ENCODE data around the gene PRR5L.

Gene PRR5L

DNA sequence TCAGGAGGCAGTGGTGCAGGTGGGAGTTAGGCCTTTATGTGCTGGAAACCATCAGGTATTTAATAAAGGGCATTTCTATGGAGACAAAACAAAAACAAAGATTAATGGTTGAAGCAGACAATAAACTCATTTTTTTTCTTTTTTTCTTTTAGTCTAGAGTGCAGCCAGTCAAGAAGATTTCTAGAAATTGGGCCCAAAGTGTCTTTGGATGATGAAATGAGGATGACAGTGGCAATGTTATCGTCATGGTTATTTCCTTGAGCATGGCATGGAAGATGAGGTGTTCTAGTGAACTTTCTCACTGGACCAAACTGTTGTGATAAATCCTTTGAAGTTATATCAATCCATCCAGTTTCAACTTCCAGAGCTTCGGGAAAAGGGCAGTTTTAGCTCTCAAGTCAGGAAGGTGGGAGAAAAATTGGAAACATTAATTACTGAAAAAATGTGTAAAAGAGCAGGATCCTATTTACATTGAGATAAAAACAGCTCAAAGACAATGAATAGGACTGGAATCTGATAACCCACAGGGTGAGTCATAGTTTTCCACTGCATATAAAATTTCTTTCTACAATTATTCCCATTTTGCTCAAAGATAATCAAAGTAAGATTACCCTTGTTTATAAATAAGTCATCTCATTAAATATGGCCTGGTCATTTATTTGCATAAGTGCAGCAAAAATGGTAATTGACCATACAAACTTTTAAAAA, 33.0 kb downstream of the PRR5L start:
- no peak for DNase-seq

DNA sequence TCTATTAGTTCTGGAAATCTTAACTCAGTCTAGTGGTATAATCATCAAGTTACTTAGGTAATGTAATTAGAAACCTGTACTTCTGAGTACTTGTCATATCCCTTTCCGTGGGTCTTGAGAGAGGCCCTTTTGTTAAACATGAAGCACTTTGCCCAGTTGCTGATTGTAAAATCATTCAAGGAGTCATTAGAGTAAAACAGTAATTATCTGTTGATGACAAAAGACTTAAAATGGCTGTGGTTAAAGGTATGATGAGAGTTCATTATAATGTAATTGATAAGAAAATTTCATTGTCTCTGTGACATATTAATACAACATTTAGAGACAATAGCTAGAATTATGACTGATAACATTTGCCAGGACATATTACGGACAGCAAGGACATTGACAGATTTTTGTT, 34.3 kb downstream of the PRR5L start:
- DNase-seq = no peak

DNA sequence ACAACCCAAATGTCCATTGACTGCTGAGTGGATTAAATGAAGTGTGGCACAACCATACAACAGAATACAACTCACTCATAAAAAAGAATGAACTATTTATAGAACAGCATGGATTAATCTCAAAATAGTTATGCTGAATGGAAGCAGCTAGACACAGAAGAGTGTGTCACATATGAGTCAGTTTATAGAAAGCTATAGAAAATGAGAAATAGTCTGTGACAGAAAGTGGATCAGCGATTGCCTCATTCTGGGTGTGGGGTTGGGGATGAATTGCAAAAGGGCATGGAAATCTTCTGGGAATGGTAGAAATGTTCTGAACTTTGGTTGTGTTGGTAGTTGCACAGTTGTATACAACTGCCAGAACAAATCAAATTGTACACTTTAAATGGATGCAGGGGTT, 37.4 kb downstream of the PRR5L start:
- peak; percentile 64 for DNase-seq

DNA sequence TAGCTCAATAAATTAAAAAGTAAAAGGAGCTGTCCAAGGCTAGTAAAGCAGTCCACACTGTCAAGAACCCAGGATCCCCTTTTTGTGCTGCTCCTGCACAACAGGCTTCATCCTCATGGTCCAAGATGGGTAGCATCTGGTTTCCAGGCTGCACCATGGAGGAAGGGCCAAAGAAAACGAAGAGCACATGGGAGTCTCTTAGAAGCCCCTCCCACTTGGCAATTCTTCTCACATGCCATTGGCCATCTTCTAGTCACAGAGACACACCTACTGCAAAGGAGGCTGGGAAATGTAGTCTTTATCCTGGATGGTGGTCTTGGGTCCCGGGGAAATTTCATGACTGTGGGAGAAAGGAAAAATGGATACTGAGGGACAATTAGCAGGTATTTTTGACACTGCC, 37.8 kb downstream of the PRR5L start:
- DNase-seq = peak; percentile 69

DNA sequence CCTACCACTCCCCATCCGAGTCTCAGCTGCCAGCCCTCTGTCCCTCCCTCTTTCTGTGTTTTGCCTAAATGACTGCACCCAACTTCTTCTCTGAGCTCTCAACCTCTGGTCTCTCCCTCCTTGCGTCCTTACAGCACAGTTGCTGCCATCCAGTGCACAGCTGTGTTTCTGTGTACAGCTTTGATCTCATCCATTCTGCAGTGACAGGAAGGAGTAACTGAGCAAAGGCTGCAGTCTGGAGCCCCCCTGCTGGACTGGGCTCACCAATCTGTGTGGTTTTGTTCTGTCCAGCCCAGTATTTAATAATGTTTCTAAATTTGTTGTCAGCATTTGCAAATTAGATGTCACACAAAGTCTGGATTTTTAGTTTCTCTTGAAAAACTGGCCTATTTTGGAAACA, 43.8 kb downstream of the PRR5L start:
- no peak for DNase-seq

DNA sequence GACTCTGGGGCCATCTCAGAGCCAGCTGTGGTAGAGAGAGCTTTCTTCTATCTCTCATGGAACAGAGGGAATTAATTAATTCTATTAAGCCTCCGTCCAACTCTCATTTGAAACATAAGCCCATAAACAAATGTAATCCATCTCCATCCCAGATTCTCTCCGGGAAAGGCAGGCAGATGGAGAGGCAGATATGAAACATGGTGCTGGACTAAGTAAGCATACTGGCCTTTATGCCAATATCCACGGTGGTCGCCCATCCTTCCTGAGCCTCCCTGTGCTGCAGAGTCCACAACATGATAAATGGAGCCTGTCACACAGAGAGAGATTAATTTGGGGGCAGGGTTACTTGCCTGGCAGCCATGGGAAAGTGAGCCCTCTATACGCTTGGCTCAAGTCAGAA, 44.8 kb downstream of the PRR5L start:
- no peak for DNase-seq

DNA sequence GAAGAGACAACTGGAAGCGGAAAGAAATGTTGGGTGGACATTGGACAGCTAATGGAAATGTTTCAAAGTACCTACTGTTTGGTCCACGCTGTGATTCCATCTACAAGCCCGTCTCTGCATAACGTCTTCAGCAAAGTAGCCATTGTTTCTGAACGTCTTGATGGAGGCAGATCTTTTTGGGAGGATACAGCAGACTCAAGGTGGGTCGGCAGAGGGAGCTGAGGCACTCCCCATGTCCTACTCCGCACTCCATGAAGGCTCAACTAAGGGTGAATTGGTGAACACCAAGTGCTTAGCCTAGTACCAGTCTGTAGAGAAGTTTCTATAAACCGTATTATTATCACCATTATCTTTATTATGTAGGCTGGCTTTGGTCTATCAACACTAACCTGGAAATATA, 45.8 kb downstream of the PRR5L start:
- DNase-seq = no peak

DNA sequence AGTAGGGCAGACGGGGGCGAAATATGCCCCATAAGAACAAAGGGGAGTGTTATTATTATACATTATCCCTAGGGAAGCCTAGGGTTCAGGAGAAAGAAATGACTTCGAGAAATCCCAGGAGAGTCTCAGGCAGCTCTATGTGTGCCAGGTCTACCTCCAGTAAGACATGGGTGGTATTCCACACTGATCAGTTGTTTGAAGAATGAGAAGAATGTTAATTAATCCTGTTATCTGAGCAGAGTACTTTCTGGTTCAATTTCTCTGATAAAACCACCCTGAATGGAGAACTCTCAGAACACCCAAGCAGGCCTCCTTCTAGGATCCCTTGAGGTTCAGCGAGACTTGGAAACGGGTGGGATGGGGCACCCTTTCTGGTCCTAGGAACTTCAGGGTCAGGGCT, 46.2 kb downstream of the PRR5L start:
- no peak for DNase-seq

DNA sequence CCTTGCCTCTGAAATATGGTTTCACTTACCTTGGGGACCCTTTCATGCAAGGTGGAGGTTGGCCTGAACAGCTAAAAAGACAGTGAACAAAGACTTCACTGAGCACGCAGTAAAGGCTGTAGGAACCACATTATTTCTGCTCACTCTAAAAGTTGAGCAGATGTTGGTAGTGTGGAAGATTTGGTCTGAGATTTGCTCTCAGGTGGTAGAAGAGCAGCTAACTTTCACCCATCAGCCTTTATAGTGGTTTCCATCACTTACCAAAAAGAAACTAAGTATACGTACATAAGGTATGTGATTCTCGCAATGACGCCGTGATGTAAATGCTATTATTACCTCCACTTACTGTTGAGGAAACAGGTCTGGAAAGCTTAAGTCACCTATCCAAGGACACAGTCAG, 47.3 kb downstream of the PRR5L start:
- no peak for DNase-seq

DNA sequence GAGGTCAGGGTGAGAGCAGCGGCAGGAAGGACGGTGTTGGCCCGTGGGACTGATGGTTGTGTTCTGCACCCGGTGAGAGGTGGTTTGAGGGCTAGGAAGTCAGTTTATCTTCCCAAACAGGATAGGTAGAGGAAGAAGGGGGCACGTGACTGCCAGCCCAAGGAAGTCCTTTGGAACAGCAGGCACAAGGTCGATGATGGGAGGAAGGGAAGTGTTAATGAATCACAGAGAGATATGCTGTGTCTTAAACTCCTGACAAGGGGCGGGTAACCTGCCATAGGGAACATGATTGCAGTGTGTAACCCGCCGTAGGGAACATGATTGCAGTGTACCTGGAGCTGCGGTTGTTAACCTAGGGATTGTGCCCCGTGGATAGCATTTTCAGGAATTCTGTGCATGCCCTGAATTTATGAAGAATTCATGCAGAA, 49.0 kb downstream of the PRR5L start:
- DNase-seq = no peak

DNA sequence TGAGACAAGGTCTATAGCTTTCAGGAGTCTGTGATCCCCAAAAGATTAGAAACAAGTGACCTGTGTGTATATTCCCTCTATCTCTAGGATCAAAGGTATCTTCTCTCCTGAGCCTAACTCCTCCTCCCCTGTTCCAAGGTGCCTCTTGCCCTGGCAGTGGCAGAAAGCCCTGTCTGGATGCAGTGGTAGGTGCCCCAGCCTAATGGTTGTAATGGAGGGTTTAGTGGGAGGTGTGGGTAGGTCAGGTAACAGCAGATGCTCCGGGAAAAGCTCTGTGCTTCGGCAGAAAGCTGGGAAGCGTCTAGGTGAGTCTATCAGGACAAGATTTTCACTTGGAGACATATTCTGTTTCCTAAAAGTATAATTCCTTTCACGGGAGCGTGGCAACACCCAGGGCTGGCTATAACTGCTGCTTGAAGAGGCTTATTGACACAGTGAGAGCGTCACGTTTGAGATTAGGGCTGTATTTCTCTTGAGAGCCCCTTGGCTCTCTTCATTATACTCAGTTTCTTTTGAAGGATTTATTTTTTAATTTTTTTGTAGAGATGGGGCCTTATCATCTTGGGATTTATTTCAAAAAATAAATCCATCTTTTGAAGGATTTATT, 49.5 kb downstream of the PRR5L start:
- DNase-seq = no peak

DNA sequence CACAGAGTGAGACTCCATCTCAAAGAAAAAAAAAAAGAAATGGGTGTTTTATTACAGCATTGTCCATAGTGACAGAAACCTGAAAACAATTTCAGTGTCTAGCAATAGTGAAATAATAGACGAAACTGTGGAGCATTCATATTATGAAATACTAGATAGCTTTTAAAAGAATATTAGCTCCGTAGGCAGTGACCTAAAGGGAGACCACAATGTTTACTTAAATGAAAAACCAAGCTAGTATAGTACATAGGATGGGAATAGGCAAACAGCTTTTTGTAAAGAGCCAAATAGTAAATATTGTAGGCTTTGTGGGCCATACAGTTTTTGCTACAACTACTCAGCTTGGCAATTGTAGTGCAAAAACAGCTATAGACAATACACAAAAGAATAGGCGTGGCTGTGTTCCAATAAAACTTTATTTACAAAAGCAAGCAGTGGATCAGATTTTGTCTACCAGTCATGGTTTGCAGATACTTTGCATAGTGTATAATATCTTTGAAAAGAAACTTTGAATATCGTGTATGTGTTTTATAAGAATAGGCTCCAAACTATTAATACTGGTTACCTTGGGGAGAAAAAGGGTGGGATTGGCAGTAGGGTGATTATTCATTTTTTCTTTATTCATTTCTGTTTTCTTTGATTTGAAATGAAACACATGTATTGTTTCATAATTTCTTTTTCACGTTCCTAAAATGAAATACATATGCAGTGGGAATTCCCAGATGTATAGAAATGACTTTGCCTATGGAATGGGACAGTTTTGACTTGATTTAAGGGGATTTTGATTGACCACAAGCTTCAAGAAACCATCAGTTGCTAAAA, 50.7 kb downstream of the PRR5L start:
- no peak for DNase-seq

DNA sequence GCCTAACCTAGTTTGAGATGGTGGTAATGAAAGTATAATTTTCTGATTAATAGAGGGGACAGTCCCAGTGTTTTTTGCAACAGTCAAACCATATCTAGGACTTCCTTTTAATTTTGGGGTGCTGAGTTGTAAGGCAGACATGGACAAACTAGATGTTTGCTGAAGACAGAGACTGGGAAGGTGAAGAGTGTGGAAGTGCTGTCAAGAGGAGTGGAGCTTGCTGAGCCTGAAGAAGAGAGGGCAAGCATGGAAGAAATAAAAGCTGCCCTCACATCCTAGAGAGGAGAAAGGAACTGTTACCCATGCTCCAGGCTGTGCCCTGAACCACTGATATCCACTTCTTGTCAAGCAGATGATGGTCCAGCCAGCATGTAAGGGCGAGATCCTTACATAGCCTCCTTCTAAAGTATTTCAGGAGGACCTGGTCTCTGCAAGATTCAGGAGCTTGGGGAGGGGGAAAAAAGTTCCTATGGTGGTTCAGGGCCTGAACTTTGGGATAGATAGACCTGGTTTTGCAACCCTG, 51.4 kb downstream of the PRR5L start:
- no peak for DNase-seq

DNA sequence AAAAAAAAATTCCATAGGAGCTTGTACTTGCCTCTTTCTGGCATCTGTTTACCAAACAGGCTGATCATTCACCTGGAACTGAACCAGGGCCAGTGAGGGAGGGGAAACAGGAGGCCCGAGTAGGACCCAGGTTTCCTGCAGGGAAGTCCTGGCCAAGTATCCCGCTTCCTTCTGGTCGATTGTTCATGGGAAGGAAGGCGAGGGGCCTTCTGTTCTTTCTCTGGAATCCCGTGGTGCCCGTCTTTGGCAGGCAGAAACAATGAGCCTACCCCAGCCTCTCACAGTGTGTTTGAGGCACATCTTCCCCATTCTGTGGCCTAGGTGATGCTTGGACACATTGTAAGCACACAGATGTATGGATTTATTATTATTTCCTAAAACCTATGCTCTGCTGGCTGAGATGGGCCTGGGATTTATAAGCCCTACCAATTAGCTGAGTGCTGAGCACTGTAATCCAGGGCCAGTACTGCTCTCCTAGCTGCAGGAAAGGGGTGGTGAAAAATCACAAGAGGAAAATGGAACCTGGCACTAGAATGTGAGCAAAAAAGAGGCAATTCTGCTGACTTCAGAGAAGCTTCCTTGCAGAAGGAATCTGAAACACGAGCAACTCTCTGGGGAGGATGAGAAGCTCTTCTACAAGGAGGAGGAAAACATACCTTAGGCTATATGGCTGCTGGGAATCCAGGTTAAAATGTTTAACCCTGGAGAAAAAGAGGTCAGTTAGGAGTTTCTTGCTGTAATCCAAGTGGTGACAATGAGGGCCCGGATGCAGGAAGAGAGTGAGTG, 53.5 kb downstream of the PRR5L start:
- DNase-seq = no peak

DNA sequence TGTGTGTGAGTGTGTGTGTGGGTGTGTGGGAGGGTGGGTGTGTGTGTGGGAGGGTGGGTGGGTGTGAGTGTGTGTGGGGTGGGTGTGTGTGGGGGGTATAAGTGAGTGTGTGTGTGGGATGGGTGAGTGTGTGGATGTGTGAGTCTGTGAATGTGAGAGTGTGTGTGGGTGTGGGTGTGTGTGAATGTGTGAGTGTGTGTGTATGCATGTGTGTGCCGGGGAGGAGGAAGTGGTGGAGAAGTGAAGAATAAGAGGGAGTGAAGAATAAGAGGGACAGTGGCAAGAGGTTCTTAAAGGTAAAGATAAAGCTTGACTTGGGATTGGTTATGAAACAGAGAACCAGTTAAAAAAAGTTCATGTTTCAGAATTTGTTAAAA, 54.0 kb downstream of the PRR5L start:
- DNase-seq = no peak

DNA sequence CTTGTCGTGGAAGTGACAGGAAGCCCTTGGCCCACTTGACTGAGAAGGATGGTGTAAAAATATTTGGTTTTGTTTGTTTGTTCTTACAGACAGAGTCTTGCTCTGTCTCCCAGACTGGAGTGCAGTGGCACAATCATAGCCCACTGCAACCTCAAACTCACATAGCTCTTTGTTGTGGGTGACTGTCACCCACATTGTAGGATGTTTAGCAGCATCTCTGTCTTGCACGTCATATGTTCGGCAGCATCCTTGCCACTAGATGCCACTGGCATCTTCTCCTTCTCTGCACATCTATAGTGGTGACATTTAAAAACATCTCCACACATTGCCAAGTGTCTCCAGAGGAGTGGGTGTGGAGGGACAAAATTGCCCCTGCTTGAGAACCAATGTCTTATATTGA, 56.8 kb downstream of the PRR5L start:
- no peak for DNase-seq

DNA sequence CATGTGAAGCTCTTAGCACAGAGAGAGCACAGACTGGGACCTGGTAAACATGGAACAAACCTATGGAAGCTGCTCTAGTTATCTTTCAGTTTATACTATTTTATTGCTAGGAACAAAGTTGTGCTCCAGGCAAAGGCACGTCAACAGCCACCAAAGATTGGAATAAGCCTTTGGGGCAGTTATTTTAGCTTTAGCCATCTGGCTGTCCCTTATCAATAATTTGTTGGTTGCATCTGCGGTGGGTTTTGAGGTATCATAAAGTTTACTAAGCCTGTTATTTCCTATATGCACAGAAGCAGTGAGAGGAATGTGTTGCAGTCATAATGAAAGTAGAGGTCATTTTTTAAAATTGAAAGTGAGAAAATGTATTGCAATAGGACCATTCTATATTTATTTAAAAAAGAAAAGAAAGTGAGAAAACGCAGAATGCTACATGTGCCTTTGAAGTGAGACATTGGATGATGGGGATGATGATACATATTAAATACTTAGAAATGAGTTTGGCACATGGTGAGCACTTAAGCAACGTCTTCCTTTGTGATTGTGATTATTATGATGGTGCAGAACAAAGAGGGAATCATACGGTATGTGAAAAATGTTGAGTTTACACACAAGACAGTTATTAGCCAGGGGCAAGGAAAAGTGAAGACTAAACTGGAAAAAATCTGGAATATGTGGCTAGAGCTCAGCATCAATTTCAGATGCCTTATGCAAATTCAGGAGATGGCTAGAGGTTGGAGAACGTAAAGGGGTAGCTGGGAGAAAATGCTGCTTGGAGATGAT, 58.3 kb downstream of the PRR5L start:
- DNase-seq = peak; percentile 90

DNA sequence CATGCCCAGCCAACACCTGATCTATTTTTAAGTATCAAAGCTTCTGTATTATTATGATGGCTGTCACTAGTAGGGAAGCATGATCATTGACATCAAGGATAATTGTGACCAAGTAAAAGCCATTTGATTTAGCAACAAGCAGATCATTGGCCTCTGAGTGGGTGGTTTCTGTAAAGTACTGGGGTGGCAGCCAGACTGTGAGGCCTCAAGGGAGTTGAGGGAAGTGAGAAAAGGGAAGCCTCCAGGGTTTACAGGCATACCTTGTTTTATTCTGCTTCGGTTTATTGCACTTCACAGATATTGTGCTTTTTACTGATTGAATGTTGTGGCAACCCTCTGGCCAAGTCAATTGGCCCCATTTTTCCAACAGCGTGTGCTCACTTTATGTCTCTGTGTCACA, 60.1 kb downstream of the PRR5L start:
- DNase-seq = no peak

DNA sequence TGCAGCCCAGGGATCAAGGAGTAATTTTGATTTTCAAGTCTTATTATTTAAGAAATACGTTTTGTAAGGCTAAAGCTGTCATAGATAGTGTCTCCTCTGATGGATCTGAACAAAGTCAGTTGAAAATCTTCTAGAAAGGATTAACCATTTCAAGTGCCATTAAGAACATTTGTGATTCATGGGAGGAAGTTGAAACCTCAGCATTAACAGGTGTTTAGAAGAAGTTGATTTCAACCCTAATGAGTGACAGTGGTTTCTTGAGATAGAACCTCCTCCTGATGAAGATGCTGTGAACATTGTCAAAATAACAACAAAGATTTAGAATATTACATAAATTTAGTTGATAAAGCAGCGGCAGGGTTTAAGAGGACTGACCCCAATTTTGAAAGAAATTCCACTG, 61.7 kb downstream of the PRR5L start:
- no peak for DNase-seq

DNA sequence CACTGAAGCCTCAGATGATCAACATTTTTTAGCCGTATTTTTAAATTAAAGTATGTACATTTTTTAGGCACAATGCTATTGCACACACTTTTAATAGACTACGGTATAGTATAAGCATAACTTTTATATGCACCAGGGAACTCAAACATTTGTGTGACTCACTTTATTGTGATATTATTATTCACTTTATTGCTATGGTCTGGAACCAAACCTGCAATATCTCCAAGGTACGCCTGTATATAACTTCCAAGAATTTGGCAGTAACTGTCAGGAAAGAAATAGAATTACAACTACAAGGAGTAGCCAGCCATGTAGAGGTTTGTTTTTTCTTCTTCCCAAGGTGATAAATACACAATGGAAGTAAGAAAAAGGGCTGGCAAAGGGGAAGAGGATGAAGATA, 62.3 kb downstream of the PRR5L start:
- DNase-seq = no peak

DNA sequence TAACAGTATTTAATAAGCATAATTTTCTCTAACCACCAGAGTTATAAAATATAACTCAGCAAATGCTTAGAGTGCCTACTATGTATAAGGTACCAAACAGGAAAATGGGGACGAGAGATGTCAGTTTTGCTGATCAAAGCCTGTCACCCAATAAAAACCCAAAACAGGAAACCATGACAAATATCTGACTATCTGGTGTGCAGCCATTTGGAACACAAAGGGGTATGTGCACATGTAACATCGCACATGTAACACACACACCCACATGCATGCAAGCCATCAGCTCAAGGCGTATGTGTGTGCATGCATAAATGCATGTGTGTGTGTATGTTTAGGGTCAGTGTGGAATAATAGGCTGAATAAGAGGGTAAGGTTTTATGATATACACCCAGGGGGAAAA, 64.2 kb downstream of the PRR5L start:
- no peak for DNase-seq

DNA sequence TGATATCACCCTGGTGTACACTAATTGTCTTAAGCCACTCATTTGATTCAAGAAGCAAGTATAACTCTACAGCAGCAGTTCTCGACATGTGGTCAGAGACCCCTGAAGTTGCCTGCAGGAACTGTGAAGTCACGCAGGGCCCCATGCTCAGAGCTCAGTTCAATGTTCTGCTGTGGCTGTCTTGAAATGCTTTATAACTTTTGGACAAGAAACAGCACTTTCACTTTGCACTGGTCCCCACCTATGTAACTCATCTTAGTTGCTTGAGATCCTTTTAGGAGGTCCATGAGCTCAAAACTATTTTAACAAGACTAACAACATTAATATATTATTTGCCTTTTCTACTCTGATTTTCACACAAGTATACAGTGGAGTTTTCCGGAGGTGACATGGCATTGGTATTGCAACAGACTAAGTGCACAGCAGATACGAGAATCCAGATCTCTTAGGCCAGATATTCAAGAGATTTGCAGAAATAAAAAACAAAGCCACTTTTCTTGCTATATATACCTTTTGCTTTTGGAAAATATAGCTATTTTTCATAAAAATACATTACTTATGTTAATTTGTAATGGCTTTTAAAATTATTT, 64.8 kb downstream of the PRR5L start:
- DNase-seq = no peak

Measured in fibroblast of upper back skin (primary cell).